Measurements from ENCODE around the gene ABCA4. TPM values are rescaled to one million over a fixed set of nuclear protein-coding genes. Genes with fewer than 3 reads are reported as not detected.

The ABCA4 gene
- total RNA-seq, 6 experiments from 2014 or later = 0.49 to 0.99 (median 0.75) TPM

DNA sequence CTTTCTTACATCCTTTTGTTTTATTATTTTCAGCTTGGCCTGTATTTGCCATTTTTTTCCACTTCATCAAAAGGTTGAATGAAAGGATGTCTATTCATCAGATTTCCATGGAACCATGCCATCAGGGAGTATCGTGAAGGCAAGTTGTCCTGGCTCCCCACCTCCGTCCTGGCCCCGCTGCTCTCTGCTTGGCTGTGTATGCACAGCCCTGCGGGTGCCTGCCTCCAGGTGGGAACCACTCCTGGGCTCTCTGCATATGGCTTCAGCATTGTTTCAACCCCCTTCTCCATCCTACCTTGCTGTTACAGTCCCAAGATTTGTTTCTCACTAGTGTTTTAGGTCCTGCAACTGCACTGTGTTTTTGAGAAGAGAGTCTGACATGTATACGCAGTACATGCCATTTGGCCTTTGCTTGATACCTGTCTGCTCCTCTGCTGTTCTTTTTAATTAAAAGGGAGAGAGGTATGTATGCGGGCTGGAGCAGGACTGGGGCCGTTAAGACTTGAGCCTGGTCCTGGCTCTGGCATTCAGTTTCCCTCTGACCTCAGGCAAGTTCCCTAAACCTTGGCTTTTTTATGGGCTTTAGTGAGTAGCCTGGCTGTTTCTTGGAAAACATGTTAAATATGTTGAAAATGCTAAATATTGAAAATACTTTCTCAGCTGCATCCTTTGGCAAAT is 141.8 kb downstream of the ABCA4 start:
- H3K36me3 ChIP-seq = no peaks in the 10 kb centered on the region
- TF ChIP-seq, protein P1, sequence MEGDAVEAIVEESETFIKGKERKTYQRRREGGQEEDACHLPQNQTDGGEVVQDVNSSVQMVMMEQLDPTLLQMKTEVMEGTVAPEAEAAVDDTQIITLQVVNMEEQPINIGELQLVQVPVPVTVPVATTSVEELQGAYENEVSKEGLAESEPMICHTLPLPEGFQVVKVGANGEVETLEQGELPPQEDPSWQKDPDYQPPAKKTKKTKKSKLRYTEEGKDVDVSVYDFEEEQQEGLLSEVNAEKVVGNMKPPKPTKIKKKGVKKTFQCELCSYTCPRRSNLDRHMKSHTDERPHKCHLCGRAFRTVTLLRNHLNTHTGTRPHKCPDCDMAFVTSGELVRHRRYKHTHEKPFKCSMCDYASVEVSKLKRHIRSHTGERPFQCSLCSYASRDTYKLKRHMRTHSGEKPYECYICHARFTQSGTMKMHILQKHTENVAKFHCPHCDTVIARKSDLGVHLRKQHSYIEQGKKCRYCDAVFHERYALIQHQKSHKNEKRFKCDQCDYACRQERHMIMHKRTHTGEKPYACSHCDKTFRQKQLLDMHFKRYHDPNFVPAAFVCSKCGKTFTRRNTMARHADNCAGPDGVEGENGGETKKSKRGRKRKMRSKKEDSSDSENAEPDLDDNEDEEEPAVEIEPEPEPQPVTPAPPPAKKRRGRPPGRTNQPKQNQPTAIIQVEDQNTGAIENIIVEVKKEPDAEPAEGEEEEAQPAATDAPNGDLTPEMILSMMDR (IDR thresholded peaks at IDR 0.05) = no peak
- no peak for TF ChIP-seq POLR2A (IDR thresholded peaks at IDR 0.05)
- H3K4me1 ChIP-seq = peaks cover 0 to 20% (median 8%) of the 10 kb centered on the region in 4 donors
- no peaks in the 10 kb centered on the region for H3K9me3 ChIP-seq
- H3K27ac ChIP-seq = peak overlapping the region in 2 of 3 donors; percentile 83 to 90
- WGBS (ENCODE audit: insufficient coverage, low coverage, low lambda C conversion rate, missing lambda C conversion rate) = 62% methylated on average over 6 of the region's 7 CpGs
- intact Hi-C loops (cut with DNase I) = no loop called here
- no peaks in the 10 kb centered on the region for H3K27me3 ChIP-seq
- peak in 3 of 4 donors; percentile 10 to 18 (median 11) for ATAC-seq
- no peak for DNase-seq
- no peak overlapping the region for H3K4me3 ChIP-seq

DNA sequence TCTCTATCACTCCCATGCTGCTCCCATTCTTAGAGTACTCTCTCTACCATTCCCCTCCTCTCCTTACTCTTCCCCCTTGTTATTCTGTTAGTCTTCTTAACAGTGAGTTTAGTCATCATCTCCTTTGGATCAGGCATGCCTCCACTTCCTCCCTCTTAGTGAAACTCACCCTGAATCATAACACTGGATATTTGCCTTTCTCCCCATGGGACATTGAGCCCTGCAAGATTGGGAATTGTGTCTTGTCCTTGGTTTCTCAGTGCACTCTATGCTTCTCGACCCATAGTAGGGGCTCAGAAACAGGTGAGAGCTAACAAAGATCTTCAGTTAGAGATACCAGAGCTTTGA is 143.4 kb downstream of the ABCA4 start:
- Histone ChIP-seq H3K4me1 (peaks cover 0 to 20% (median 8%) of the 10 kb centered on the region in 4 donors), H3K27ac (no peak overlapping the region), H3K9me3 (no peaks in the 10 kb centered on the region), H3K27me3 (no peaks in the 10 kb centered on the region), H3K4me3 (no peak overlapping the region), H3K36me3 (no peaks in the 10 kb centered on the region)
- WGBS (ENCODE audit: insufficient coverage, low coverage, low lambda C conversion rate, missing lambda C conversion rate) = no CpG with 5 or more reads among the region's 1 CpG
- TF ChIP-seq, protein P1 (IDR thresholded peaks at IDR 0.05) = no peak
- no peak for TF ChIP-seq POLR2A (IDR thresholded peaks at IDR 0.05)
- DNase-seq (no peak), ATAC-seq (no peak)
- intact Hi-C loops (cut with DNase I) = no loop called here

DNA sequence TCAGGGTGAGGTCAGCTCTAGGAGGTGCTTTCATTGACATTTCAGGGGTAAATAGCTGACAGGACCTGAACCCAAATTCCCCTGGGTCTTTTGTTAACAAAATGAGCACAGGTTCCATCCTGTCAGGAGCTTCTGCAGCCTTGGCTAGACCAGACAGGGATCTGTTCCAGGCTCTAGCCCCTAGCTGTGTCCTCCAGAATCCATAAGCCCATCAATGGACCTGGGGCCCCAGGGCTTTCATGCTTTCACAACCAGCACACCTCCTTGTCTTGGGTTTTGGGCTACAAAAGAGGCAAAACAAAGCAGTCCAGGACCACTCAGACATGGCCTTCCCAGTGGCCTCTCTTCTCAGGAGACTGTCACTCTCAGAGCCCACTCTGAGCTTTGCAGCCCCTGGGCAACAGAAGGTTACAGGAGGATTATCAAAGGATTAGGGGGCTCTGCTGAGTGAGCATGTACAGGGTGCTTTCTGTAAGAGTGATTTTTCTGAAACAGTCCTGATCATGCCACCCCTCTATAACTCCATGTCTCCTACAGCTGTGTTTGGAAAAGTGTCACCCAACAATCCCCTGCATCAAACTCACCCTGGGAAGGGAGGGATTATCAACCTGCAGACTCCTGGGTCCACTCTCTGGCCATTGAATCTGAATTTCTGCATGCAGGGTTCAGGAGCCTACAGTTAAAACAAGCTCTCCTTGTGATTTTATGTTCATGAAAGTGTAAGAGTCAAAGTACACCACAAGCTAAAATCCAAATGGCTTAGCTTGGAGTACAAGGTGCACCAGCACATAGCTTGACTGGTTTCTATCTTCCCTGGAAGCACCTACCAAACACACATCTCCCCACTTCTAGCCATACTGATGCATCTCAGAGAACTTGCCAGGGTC is 144.0 kb downstream of the ABCA4 start:
- H3K27me3 ChIP-seq = no peaks in the 10 kb centered on the region
- TF ChIP-seq, protein P1 (IDR thresholded peaks at IDR 0.05) = no peak
- no peak for TF ChIP-seq POLR2A (IDR thresholded peaks at IDR 0.05)
- no peaks in the 10 kb centered on the region for H3K36me3 ChIP-seq
- ATAC-seq = peak in 1 of 4 donors; percentile 18
- no peak overlapping the region for H3K27ac ChIP-seq
- DNase-seq = no peak
- intact Hi-C loops (cut with DNase I) = no loop called here
- peaks cover 0 to 20% (median 8%) of the 10 kb centered on the region in 4 donors for H3K4me1 ChIP-seq
- no peak overlapping the region for H3K4me3 ChIP-seq
- H3K9me3 ChIP-seq = no peaks in the 10 kb centered on the region

DNA sequence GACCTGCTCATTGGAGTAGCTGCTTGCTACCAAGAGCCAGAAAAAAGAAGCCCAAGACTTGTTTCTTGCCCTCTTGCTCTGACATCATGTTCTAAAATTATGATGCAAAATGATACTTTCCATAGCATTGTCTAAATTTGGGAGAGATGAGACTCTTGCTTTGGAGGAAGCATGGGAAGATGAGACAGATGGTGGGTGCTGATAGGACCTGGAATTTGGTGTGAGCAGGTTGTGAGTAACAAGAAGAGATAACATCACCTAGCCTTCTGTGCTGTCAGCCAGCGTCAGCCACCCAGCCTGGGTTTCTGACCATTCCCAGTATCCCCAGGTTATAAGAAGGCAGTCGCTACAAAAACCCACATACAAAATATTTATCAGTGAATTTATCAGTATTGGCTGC is 144.7 kb downstream of the ABCA4 start:
- Histone ChIP-seq H3K4me3 (no peak overlapping the region), H3K36me3 (no peaks in the 10 kb centered on the region), H3K9me3 (no peaks in the 10 kb centered on the region), H3K27me3 (no peaks in the 10 kb centered on the region), H3K4me1 (peaks cover 0 to 20% (median 8%) of the 10 kb centered on the region in 4 donors), H3K27ac (no peak overlapping the region)
- no peak for ATAC-seq
- TF ChIP-seq, protein P1 (IDR thresholded peaks at IDR 0.05) = no peak
- TF ChIP-seq POLR2A (IDR thresholded peaks at IDR 0.05) = no peak
- 83% methylated on average over 2 of the region's 2 CpGs for WGBS (ENCODE audit: insufficient coverage, low coverage, low lambda C conversion rate, missing lambda C conversion rate)
- no peak for DNase-seq
- intact Hi-C loops (cut with DNase I) = no loop called here

Measured in right lobe of liver (tissue), 6 donors.